Heart right ventricle (tissue), 16 donors: Measurements from ENCODE around the gene SLX9. TPM values are rescaled to one million over a fixed set of nuclear protein-coding genes. Genes with fewer than 3 reads are reported as not detected.

Source experiments
- ATAC-seq, 8 donors: fragments of 200-7000 bp; cut with Tn5 transposase; one replicate each; pipeline ENCODE4 v1.9.1; 2020; ENCODE audit warnings: mild to moderate bottlenecking in 8 of 8, moderate library complexity in 8 of 8, moderate number of reproducible peaks in 1 of 8
- DNase-seq, 2 donors: peaks; one replicate each; pipeline ENCODE4 v3.0.0-alpha.2; 2020
- H3K27ac ChIP-seq, 10 donors: fragments of 200-600 bp; sonication (generic) in 2 of 10; one replicate each; pipeline versions ENCODE4 v1.5.0 to v1.8.0; 2020 to 2022; ENCODE audit warnings: mild to moderate bottlenecking in 3 of 10
- H3K27me3 ChIP-seq, 7 donors: fragments of 200-600 bp; one replicate each; pipeline ENCODE4 v1.8.0; 2021 to 2022; ENCODE audit warnings: mild to moderate bottlenecking in 2 of 7
- H3K36me3 ChIP-seq, 9 donors: fragments of 200-600 bp; sonication (generic) in 1 of 9; one replicate each; pipeline versions ENCODE4 v1.5.0 to v1.8.0; 2020 to 2022; ENCODE audit warnings: mild to moderate bottlenecking in 2 of 9
- H3K4me1 ChIP-seq, 9 donors: fragments of 200-600 bp; sonication (generic) in 1 of 9; one replicate each; pipeline versions ENCODE4 v1.5.0 to v1.8.0; 2020 to 2022; ENCODE audit warnings: mild to moderate bottlenecking in 4 of 9
- H3K4me3 ChIP-seq, 10 donors: fragments of 200-600 bp; sonication (generic) in 2 of 10; one replicate each; pipeline versions ENCODE4 v1.5.0 to v1.8.0; 2020 to 2022; ENCODE audit warnings: mild to moderate bottlenecking in 7 of 10, moderate library complexity in 2 of 10
- H3K9me3 ChIP-seq, 11 donors: fragments of 200-600 bp in 10 of 11; sonication (generic) in 2 of 11; one replicate each; pipeline versions ENCODE4 v1.5.0 to v1.8.0; 2013 to 2022; ENCODE audit warnings: mild to moderate bottlenecking in 2 of 11, control low read depth in 1 of 11, moderate library complexity in 1 of 11
- CTCF ChIP-seq, 9 donors: fragments of 200-600 bp; sonication (generic) in 2 of 9; IDR thresholded peaks; one replicate each; pipeline versions ENCODE4 v1.5.0 to v1.8.0; 2021 to 2022; ENCODE audit warnings: antibody characterized with exemption in 9 of 9, mild to moderate bottlenecking in 5 of 9, moderate library complexity in 1 of 9
- WGBS, 2 donors: extraction: QIAGEN DNeasy Blood & Tissue Kit; methylation state at CpG; one replicate each; pipeline ENCODE4 v1.1.7; 2013; ENCODE audit warnings: inconsistent platforms in 1 of 2; 5-methylcytosine and 5-hydroxymethylcytosine counted together
- intact Hi-C, 10 donors: fragments of 100-400 bp; cut with DNase I; formaldehyde crosslinking; loops; one replicate each; pipeline versions ENCODE4 v1.11.1 to v1.14.2; 2022
- polyA plus RNA-seq, 2 donors: library from polyadenylated mRNA; stranded (reverse); fragments of 200-250 nt; gene quantifications; one replicate each; pipeline ENCODE4 v1.2.3, GENCODE V29; 2013
- total RNA-seq, 10 donors: library from RNA; stranded (reverse); fragmentation: NEBNext Ultra II Directional in 3 of 10; extraction: Animal tissue kit (Norgen Biotek cat#: 25700) in 3 of 10; gene quantifications; one replicate each; pipeline versions ENCODE4 v1.2.1 to v1.2.4, GENCODE V29; 2021 to 2023
- donor health status: Arrhythmogenic right ventricular cardiomyopathy.
- donor health status: ischemic (EF 13 %, LVEDD 7.1; RV severe dilation, severe dysfunction).
- donor health status: healthy with polysubstance abuse.
- donor health status: DM: no; HTN: yes; CAD: no.
- donor health status: DM: no; HTN: no; CAD: no.
- donor health status: ischemic (EF 25% LVEDD 6.9; RV normal size, moderate dysfunction).
- donor health status: ischemic (EF 25% LVEDD 5.7; RV mildly dilated, moderate dysfunction).
- donor health status: healthy.
- donor health status: DM: yes; HTN: yes; CAD: no.
- donor health status: Ischemic cardiomyopathy.
- donor health status: ischemic (EF 35%, LVEDD 5.7; RV mildly dilated, moderate dysfunction).
- donor health status: nonischemic (EF 11% LVEDD 7.7; RV severe dilation, severe dysfunction).
- donor health status: DM: yes; HTN: yes; CAD: no.
- donor health status: PGD.
- donor health status: ischemic (EF 29% LVEDD 5.4; RV normal size, mild dysfunction).
- donor health status: nonischemic (EF 23%, LVEDD 6.1; RV moderate dilation, normal function).

SLX9 gene
- total and polyA plus RNA-seq, 12 donors, result 42.4 to 83.6 (median 57.3) TPM

GRCh38 chr21:45016031-45016405, 76.2 kb downstream of the SLX9 start:
- ATAC-seq (no peak), DNase-seq (peak in 1 of 2 donors; percentile 9)
- intact Hi-C loops, result loop anchor here in 1 of 10 donors (5.0 kb wide), 1 partner anchor 51 kb away; no protein-coding TSS in a partner anchor
- Histone ChIP-seq H3K4me1 (peaks cover 4 to 45% (median 25%) of the 10 kb centered on the region in 9 donors), H3K4me3 (no peak overlapping the region), H3K36me3 (no peaks in the 10 kb centered on the region), H3K9me3 (no peaks in the 10 kb centered on the region), H3K27ac (no peak overlapping the region), H3K27me3 (peaks cover 0 to 34% (median 0%) of the 10 kb centered on the region in 7 donors)
- 83 to 87% methylated on average over 7 of the region's 7 CpGs for WGBS, 2 donors
- no peak for TF ChIP-seq CTCF (IDR thresholded peaks at IDR 0.05)

DNA sequence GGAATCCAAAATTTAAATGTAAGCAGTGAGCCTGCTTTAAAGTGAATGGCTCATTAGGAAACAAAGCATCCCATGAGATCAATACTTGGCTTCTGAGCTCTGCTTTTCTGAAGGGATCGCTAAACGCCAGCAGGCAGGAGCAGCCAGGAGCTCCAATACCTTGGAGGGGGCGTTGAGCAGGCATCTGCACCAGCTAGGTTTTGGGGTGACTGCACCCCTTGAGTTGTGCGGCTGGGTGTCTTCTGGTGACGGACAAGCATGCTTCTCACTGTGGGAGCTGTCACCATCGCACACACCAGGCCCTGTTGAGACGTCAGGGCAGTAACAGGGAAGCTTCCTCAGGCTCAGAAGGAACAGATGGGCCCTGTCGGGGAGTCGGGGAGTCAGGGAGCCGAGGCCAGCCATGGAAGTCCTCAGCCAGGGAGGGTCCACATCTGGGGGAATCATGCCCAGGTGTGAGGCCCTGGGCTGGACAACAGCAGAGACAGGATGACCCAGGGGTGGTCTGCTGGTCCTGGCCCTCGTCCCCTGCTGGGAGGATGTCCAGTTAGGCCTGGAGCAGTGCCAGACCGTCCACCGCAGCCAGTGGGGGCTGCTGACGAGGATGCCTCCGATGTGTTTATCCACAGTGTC, 76.7 kb downstream of the SLX9 start:
- no peak overlapping the region for H3K27ac ChIP-seq

DNA sequence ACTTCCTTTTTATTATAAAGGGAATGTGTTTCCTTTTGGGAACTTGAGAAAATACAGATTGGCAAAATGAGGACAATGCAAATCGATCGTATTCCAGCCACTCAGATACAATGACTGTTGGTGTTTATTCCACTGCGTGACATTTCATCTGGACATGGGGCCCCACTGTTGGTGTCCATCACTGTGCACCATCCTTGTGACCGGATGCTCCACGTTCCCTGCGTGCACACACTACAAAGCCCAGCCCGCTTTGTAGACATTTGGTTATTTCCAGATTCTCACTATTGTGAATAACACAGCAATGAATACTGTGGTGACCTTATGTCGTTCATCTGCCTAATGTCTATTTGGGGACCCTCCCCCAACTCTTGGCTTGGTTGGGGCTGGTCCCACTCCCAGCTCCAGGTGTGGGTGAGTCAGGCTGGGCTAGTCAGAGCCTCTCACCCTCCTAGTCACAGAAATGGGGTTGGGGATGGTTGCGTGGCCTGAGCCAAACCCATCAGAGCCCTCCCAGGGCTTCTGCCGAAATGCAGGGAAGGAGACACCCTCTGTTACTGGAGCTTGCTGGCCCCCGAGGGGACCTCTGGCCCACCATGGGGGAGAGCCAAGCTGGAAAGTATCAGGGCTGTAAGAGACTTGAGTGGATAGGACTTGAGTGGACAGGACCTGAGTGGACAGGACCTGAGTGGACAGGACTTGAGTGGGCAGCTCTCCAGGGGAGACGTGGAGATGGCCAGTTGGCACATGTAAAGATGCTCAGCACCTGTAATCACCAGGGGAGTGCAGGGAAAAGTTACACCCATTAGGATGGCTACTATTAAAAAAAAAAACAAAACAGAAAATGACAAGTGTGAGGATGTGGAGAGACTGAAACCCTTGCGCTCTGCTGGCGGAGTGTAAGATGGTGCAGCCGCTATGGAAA, 77.5 kb downstream of the SLX9 start:
- DNase-seq (peak in 1 of 2 donors; percentile 9), ATAC-seq (no peak)
- WGBS, 2 donors, result 85 to 89% methylated on average over 15 of the region's 15 CpGs
- peaks cover 4 to 43% (median 22%) of the 10 kb centered on the region in 9 donors for H3K4me1 ChIP-seq
- no peaks in the 10 kb centered on the region for H3K36me3 ChIP-seq
- H3K4me3 ChIP-seq, result no peak overlapping the region
- H3K27ac ChIP-seq, result no peak overlapping the region
- TF ChIP-seq CTCF (IDR thresholded peaks at IDR 0.05), result no peak
- H3K9me3 ChIP-seq, result no peaks in the 10 kb centered on the region
- intact Hi-C loops, result loop anchor here in 1 of 10 donors (5.0 kb wide), 1 partner anchor 50 kb away; no protein-coding TSS in a partner anchor
- peaks cover 0 to 34% (median 0%) of the 10 kb centered on the region in 7 donors for H3K27me3 ChIP-seq

More for the DNA sequence above, 76.7 kb downstream of the SLX9 start:
- intact Hi-C loops, result loop anchor here in 1 of 10 donors (5.0 kb wide), 1 partner anchor 51 kb away; no protein-coding TSS in a partner anchor
- peak in 1 of 2 donors; percentile 15 for DNase-seq
- no peak for TF ChIP-seq CTCF (IDR thresholded peaks at IDR 0.05)
- Histone ChIP-seq H3K27me3 (peaks cover 0 to 34% (median 0%) of the 10 kb centered on the region in 7 donors), H3K36me3 (no peaks in the 10 kb centered on the region), H3K9me3 (no peaks in the 10 kb centered on the region), H3K4me1 (peaks cover 4 to 48% (median 25%) of the 10 kb centered on the region in 9 donors), H3K4me3 (no peak overlapping the region)
- ATAC-seq, result no peak
- WGBS, 2 donors, result 56 to 60% methylated on average over 15 of the region's 15 CpGs
